HepG2 (cell line): Measurements from ENCODE around the gene WNK4. TPM values are rescaled to one million over a fixed set of nuclear protein-coding genes. Genes with fewer than 3 reads are reported as not detected.

Experiments used
- AGO2 ChIP-seq: fragments of 200-400 bp; formaldehyde crosslinking; optimal IDR thresholded peaks from 2 replicates; pipeline ENCODE3; 2017; ENCODE audit warnings: mild to moderate bottlenecking, low read depth, low read length, moderate library complexity
- ARNT ChIP-seq: fragments of 450-650 bp; IDR thresholded peaks from 2 replicates; pipeline ENCODE4 v1.6.1; 2017
- BCL6 ChIP-seq: IDR thresholded peaks from 2 replicates; pipeline ENCODE4 v1.6.1; 2016; ENCODE audit warnings: missing genetic modification reagents, missing compliant biosample characterization
- DPF2 ChIP-seq: sonication (generic); formaldehyde crosslinking; IDR thresholded peaks from 2 replicates; pipeline ENCODE4 v1.4.0; 2020; ENCODE audit warnings: mild to moderate bottlenecking, low read depth, missing genetic modification reagents, borderline replicate concordance
- EED ChIP-seq: sonication (generic); formaldehyde crosslinking; IDR thresholded peaks from 2 replicates; pipeline ENCODE4 v1.5.0; 2020; ENCODE audit warnings: mild to moderate bottlenecking, missing genetic modification reagents
- PHF21A ChIP-seq: sonication (generic); formaldehyde crosslinking; IDR thresholded peaks from 2 replicates; pipeline ENCODE4 v1.5.0; 2020; ENCODE audit warnings: mild to moderate bottlenecking, missing genetic modification reagents
- PHF5A ChIP-seq: IDR thresholded peaks from one replicate; pipeline ENCODE4 v1.6.1; 2018; ENCODE audit warnings: low read depth, missing genetic modification reagents; ENCODE audit not compliant: unreplicated experiment
- POGZ ChIP-seq: sonication (generic); formaldehyde crosslinking; IDR thresholded peaks from 2 replicates; pipeline ENCODE4 v1.4.0; 2020; ENCODE audit warnings: mild to moderate bottlenecking, missing genetic modification reagents
- POLR2AphosphoS5 ChIP-seq: IDR thresholded peaks from 2 replicates; pipeline ENCODE4 v1.6.1; 2012; ENCODE audit warnings: low read depth, low read length
- SMARCC2 ChIP-seq: fragments of 450-650 bp; IDR thresholded peaks from 2 replicates; pipeline ENCODE4 v1.6.1; 2017; ENCODE audit warnings: antibody characterized with exemption, mild to moderate bottlenecking
- SP140L ChIP-seq: sonication (generic); formaldehyde crosslinking; IDR thresholded peaks from 2 replicates; pipeline ENCODE4 v1.4.0; 2020; ENCODE audit warnings: missing genetic modification reagents, borderline replicate concordance
- TCF7 ChIP-seq: sonication (generic); IDR thresholded peaks from 2 replicates; pipeline ENCODE4 v1.6.1; 2016; ENCODE audit warnings: antibody characterized with exemption, low read depth
- ZFP37 ChIP-seq: sonication (generic); formaldehyde crosslinking; IDR thresholded peaks from 2 replicates; pipeline ENCODE4 v1.4.0; 2020; ENCODE audit warnings: missing genetic modification reagents, borderline replicate concordance
- ZNF205 ChIP-seq: IDR thresholded peaks from 2 replicates; pipeline ENCODE4 v1.6.1; 2018; ENCODE audit warnings: missing biosample characterization, missing genetic modification reagents
- ZNF296 ChIP-seq: sonication (generic); formaldehyde crosslinking; conservative IDR thresholded peaks from 2 replicates; pipeline ENCODE4 v1.5.0; 2020; ENCODE audit warnings: mild to moderate bottlenecking, missing genetic modification reagents
- ZNF3 ChIP-seq: IDR thresholded peaks from 2 replicates; pipeline ENCODE4 v1.7.0; 2017; ENCODE audit warnings: inconsistent platforms
- ZNF644 ChIP-seq: IDR thresholded peaks from 2 replicates; pipeline ENCODE4 v1.6.1; 2016; ENCODE audit warnings: low read depth
- ZNF652 ChIP-seq: IDR thresholded peaks from 2 replicates; pipeline ENCODE4 v1.6.1; 2016; ENCODE audit warnings: low read depth, borderline replicate concordance
- polyA plus RNA-seq, 8 experiments: library from polyadenylated mRNA; depleted of rRNA in 3 of 8; stranded (reverse) in 7 of 8; unstranded in 1 of 8; fragments of >200 nt; fragmentation: Illumina TruSeq in 4 of 8; extraction: Trizol in 4 of 8; gene quantifications; 2 replicates each; pipeline versions ENCODE4 v1.2.1 to v1.2.3, GENCODE V29; 2011 to 2016; ENCODE audit warnings: low read depth in 4 of 8, missing spikeins in 1 of 8, mixed read lengths in 1 of 8; ENCODE audit not compliant: insufficient read depth in 1 of 8
- total RNA-seq, 5 experiments: library from RNA; depleted of rRNA; stranded (reverse); fragments of >200 nt; fragmentation: Illumina TruSeq; extraction: Trizol; gene quantifications; 2 replicates each; pipeline ENCODE4 v1.2.3, GENCODE V29; 2016; ENCODE audit warnings: low read depth in 1 of 5
- TF ChIP-seq, protein P1 (sequence below): sonication (generic); formaldehyde crosslinking; IDR thresholded peaks from 2 replicates; pipeline ENCODE4 v1.4.0; 2020; ENCODE audit warnings: missing genetic modification reagents, borderline replicate concordance
- TF ChIP-seq, protein P2 (sequence below): sonication (generic); formaldehyde crosslinking; IDR thresholded peaks from 2 replicates; pipeline ENCODE4 v1.5.0; 2020; ENCODE audit warnings: missing genetic modification reagents
- TF ChIP-seq, protein P3 (sequence below): conservative IDR thresholded peaks from 2 replicates; pipeline ENCODE4 v1.6.1; 2018; ENCODE audit warnings: missing genetic modification reagents
- TF ChIP-seq, protein P4 (sequence below): sonication (generic); formaldehyde crosslinking; IDR thresholded peaks from 2 replicates; pipeline ENCODE4 v1.8.1; 2023; ENCODE audit warnings: mild to moderate bottlenecking, missing genetic modification reagents

Gene WNK4
- total and polyA plus RNA-seq, 2 of the 13 experiments (the other 11 are each of a cell fraction or from before 2014, with no cell fraction given): 2.7 to 13.7 TPM

DNA sequence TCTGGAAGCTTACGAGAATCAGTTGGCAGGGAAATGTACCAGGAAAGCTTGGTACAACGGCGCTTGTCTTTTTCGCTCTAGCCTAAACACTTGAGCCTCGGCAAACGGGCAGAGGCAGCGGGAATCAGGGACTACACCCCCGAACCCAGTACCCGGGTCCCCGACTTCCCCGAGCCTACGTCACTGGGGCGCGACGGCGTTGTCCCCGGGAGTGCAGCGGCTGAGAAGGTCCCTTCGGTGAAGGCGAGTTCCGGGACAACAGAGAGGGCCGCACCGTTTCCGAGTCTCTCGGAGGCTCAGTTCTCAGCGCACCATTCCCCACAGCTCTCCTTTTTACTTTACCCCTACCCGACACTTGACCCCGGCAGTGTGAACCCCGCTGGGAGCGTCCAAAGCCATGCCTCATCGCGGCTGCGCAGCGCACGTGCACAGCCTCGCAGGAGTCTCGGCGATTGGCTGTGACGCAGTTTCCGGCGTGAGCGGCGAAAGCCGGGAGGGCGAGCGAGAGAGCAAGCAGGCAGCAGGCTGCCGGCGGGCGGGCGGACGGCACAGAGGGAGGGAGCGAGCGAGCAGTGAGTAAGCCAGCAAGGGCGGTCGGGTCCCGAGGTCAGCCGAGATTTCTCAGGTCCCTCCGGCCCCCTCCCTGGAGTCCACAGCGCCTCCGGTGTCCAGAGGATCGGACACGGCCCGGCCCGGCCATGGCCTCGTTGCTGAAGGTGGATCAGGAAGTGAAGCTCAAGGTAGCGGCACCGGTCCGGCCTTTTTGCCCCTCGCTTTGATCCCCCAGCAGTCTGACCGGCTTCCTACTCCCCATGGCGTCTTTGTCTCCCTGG lies 52.7 kb downstream of the WNK4 start, which contains the start of gene PSME3 (continued):
- peak; percentile 31; the same call in 1 of the 2 replicates for TF ChIP-seq EED (CRISPR knock-in tag)
- TF ChIP-seq, protein P1, sequence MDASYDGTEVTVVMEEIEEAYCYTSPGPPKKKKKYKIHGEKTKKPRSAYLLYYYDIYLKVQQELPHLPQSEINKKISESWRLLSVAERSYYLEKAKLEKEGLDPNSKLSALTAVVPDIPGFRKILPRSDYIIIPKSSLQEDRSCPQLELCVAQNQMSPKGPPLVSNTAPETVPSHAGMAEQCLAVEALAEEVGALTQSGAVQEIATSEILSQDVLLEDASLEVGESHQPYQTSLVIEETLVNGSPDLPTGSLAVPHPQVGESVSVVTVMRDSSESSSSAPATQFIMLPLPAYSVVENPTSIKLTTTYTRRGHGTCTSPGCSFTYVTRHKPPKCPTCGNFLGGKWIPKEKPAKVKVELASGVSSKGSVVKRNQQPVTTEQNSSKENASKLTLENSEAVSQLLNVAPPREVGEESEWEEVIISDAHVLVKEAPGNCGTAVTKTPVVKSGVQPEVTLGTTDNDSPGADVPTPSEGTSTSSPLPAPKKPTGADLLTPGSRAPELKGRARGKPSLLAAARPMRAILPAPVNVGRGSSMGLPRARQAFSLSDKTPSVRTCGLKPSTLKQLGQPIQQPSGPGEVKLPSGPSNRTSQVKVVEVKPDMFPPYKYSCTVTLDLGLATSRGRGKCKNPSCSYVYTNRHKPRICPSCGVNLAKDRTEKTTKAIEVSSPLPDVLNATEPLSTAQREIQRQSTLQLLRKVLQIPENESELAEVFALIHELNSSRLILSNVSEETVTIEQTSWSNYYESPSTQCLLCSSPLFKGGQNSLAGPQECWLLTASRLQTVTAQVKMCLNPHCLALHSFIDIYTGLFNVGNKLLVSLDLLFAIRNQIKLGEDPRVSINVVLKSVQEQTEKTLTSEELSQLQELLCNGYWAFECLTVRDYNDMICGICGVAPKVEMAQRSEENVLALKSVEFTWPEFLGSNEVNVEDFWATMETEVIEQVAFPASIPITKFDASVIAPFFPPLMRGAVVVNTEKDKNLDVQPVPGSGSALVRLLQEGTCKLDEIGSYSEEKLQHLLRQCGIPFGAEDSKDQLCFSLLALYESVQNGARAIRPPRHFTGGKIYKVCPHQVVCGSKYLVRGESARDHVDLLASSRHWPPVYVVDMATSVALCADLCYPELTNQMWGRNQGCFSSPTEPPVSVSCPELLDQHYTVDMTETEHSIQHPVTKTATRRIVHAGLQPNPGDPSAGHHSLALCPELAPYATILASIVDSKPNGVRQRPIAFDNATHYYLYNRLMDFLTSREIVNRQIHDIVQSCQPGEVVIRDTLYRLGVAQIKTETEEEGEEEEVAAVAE (CRISPR knock-in tag): peak; percentile 91; the same call in 1 of the 2 replicates
- TF ChIP-seq BCL6: peak; percentile 36; the same call in 1 of the 2 replicates
- no peak for TF ChIP-seq PHF5A (CRISPR knock-in tag)
- peak; percentile 79 for TF ChIP-seq AGO2
- peak; percentile 42; the same call in 1 of the 2 replicates for TF ChIP-seq ZFP37
- peak; percentile 92 for TF ChIP-seq POGZ (CRISPR knock-in tag)
- 0 out of 2 replicates have a peak, but pooled peaks have one; percentile 53 for TF ChIP-seq PHF21A (CRISPR knock-in tag)
- TF ChIP-seq, protein P2, sequence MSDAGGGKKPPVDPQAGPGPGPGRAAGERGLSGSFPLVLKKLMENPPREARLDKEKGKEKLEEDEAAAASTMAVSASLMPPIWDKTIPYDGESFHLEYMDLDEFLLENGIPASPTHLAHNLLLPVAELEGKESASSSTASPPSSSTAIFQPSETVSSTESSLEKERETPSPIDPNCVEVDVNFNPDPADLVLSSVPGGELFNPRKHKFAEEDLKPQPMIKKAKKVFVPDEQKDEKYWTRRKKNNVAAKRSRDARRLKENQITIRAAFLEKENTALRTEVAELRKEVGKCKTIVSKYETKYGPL (CRISPR knock-in tag): peak; percentile 64; the same call in 1 of the 2 replicates
- TF ChIP-seq DPF2 (CRISPR knock-in tag): 0 out of 2 replicates have a peak, but pooled peaks have one; percentile 7
- peak; percentile 48; the same call in 1 of the 2 replicates for TF ChIP-seq ZNF3 (CRISPR knock-in tag)
- TF ChIP-seq ZNF205: peak; percentile 94
- TF ChIP-seq ARNT: no peak
- no peak for TF ChIP-seq SMARCC2
- no peak for TF ChIP-seq TCF7
- TF ChIP-seq SP140L: peak; percentile 85; the same call in 1 of the 2 replicates
- TF ChIP-seq ZNF644 (CRISPR knock-in tag): no peak
- TF ChIP-seq, protein P3, sequence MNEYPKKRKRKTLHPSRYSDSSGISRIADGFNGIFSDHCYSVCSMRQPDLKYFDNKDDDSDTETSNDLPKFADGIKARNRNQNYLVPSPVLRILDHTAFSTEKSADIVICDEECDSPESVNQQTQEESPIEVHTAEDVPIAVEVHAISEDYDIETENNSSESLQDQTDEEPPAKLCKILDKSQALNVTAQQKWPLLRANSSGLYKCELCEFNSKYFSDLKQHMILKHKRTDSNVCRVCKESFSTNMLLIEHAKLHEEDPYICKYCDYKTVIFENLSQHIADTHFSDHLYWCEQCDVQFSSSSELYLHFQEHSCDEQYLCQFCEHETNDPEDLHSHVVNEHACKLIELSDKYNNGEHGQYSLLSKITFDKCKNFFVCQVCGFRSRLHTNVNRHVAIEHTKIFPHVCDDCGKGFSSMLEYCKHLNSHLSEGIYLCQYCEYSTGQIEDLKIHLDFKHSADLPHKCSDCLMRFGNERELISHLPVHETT (CRISPR knock-in tag): peak; percentile 61; the same call in 1 of the 2 replicates
- TF ChIP-seq, protein P4, sequence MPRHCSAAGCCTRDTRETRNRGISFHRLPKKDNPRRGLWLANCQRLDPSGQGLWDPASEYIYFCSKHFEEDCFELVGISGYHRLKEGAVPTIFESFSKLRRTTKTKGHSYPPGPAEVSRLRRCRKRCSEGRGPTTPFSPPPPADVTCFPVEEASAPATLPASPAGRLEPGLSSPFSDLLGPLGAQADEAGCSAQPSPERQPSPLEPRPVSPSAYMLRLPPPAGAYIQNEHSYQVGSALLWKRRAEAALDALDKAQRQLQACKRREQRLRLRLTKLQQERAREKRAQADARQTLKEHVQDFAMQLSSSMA (CRISPR knock-in tag): peak; percentile 96; the same call in 1 of the 2 replicates
- no peak for TF ChIP-seq ZNF296 (CRISPR knock-in tag)
- TF ChIP-seq POLR2AphosphoS5: peak; percentile 96
- peak; percentile 55; the same call in 1 of the 2 replicates for TF ChIP-seq ZNF652
